ENCODE results near the gene ANKS3. TPM values are rescaled to one million over a fixed set of nuclear protein-coding genes. Genes with fewer than 3 reads are reported as not detected.
"Not testable (repeated sequence)": the region's sequence is repeated elsewhere in the genome, so short reads cannot be mapped to it uniquely, and the experiment has no call there.

Gene ANKS3
- total and polyA plus RNA-seq, 2 experiments from 2014 or later, result 22.5 to 24.9 TPM

DNA sequence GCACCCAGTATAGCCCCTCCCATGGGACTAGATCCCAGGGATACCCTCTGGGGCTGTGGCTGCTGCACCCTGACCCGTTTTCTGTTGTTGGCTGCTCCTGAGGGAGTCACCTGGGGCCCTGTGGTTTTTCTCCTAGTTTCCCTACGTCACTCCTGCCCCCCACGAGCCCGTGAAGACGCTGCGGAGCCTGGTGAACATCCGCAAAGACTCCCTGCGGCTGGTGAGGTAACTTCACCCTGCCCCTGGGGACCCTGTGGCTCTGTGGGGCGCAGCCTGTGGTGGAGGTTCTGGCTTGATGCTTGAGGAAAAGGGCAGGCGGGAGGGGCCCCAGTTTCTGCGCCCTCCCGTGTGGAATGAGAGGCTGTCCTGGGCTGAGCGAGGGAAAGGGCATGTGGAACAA, 82.2 kb downstream of the ANKS3 start (continued):
- no peak for TF ChIP-seq ZNF462 (CRISPR knock-in tag; IDR thresholded peaks at IDR 0.05)
- TF ChIP-seq STAT1 (IDR thresholded peaks at IDR 0.05; ENCODE audit: unreplicated experiment), result no peak
- TF ChIP-seq ZNF114 (CRISPR knock-in tag; IDR thresholded peaks at IDR 0.05), result no peak

- H3K9me2 ChIP-seq (ENCODE audit: insufficient read depth); H3K4me3 ChIP-seq; H3K27me3 ChIP-seq (ENCODE audit: insufficient read depth); H3K4me2 ChIP-seq; H3K4me1 Mint-ChIP-seq; H3K9me3 Mint-ChIP-seq; H3K4me3 Mint-ChIP-seq; H3K36me3 ChIP-seq (ENCODE audit: insufficient read depth); H3F3A ChIP-seq (replicated peaks; ENCODE audit: low read depth); H3K4me1 ChIP-seq (ENCODE audit: insufficient read depth); H2AFZ ChIP-seq; H3K27me3 Mint-ChIP-seq (ENCODE audit: insufficient read depth, low read depth, poor library complexity); H3K27ac ChIP-seq (ENCODE audit: low read depth); H4K20me1 ChIP-seq (replicated peaks; ENCODE audit: insufficient read depth): not testable (repeated sequence)
- H3K36me3 Mint-ChIP-seq (ENCODE audit: low read depth), result peaks cover 34% of the 10 kb centered on the region
- peaks cover 12% of the 10 kb centered on the region for H3K79me2 ChIP-seq (replicated peaks; ENCODE audit: insufficient read depth)
- DNase-seq (ENCODE audit: low spot score) (peak; percentile 93), ATAC-seq (peak; percentile 96)
- 0 out of 2 replicates have a peak, but pooled peaks have one; percentile 14 for TF ChIP-seq CREB1 (CRISPR knock-in tag; IDR thresholded peaks at IDR 0.05; ENCODE audit: low read depth)
- TF ChIP-seq CTCF (conservative IDR thresholded peaks at IDR 0.05; ENCODE audit: low read depth in 2 of 2), result peak; percentile 96 to 98
- peak overlapping the region; percentile 77; the same call in 1 of the 2 replicates for H3K27ac Mint-ChIP-seq
These were observed 83.5 kb downstream of the ANKS3 start for GRCh38 chr16:4650443-4651074.
